DOHH2 (cell line): ENCODE measurements around the gene ST3GAL5.

Source experiments
- H3F3A ChIP-seq: fragments of 200-600 bp; sonication (generic), shearing (Covaris generic); 2 replicates; pipeline ENCODE4 v1.6.0; 2016; ENCODE audit warnings: antibody characterized with exemption, mild to moderate bottlenecking; ENCODE audit not compliant: control insufficient read depth, insufficient read depth
- H3K27ac ChIP-seq: fragments of 200-600 bp; sonication (generic); 2 replicates; pipeline ENCODE4 v1.5.1; 2014; ENCODE audit warnings: low read depth, mild to moderate bottlenecking, low read length, moderate library complexity
- H3K27me3 ChIP-seq: fragments of 200-600 bp; sonication (generic); 2 replicates; pipeline ENCODE4 v1.6.1; 2014; ENCODE audit warnings: mild to moderate bottlenecking, low read length, mixed read lengths; ENCODE audit not compliant: control insufficient read depth
- H3K36me3 ChIP-seq: fragments of 200-600 bp; sonication (generic); 2 replicates; pipeline ENCODE4 v1.6.1; 2014; ENCODE audit warnings: mild to moderate bottlenecking, low read length, moderate library complexity, mixed read lengths; ENCODE audit not compliant: control insufficient read depth
- H3K4me1 ChIP-seq: fragments of 200-600 bp; sonication (generic); 2 replicates; pipeline ENCODE4 v1.6.1; 2014; ENCODE audit warnings: mild to moderate bottlenecking, low read length, mixed read lengths; ENCODE audit not compliant: control insufficient read depth
- H3K4me2 ChIP-seq: fragments of 200-600 bp; sonication (generic); 2 replicates; pipeline ENCODE4 v1.6.0; 2014; ENCODE audit warnings: mild to moderate bottlenecking, low read length, moderate library complexity
- H3K4me3 ChIP-seq: fragments of 200-600 bp; sonication (generic); 2 replicates; pipeline ENCODE4 v1.5.1; 2014; ENCODE audit warnings: mild to moderate bottlenecking, low read length, mixed read lengths
- H3K79me2 ChIP-seq: fragments of 200-600 bp; sonication (generic); 2 replicates; pipeline ENCODE4 v1.6.1; 2014; ENCODE audit warnings: mild to moderate bottlenecking, low read length, mixed read lengths; ENCODE audit not compliant: control insufficient read depth
- H3K9me2 ChIP-seq: fragments of 200-600 bp; sonication (generic); replicated peaks from 2 replicates; pipeline ENCODE4 v1.6.1; 2014; ENCODE audit warnings: mild to moderate bottlenecking, low read length, mixed read lengths; ENCODE audit not compliant: control insufficient read depth
- H3K9me3 ChIP-seq: fragments of 200-600 bp; sonication (generic); 2 replicates; pipeline ENCODE4 v1.6.1; 2014; ENCODE audit warnings: antibody characterized with exemption, low read length, mixed read lengths; ENCODE audit not compliant: control insufficient read depth, insufficient read depth
- H4K20me1 ChIP-seq: fragments of 200-600 bp; sonication (generic); 2 replicates; pipeline ENCODE4 v1.6.0; 2014; ENCODE audit warnings: low read depth, mild to moderate bottlenecking, antibody characterized with exemption, low read length, moderate library complexity; ENCODE audit not compliant: control insufficient read depth, insufficient read depth
- CTCF ChIP-seq: fragments of 200-600 bp; sonication (generic); IDR thresholded peaks from one replicate; pipeline ENCODE4 v1.5.1; 2014; ENCODE audit warnings: antibody characterized with exemption, mild to moderate bottlenecking, low read depth, low read length; ENCODE audit not compliant: poor library complexity, severe bottlenecking
- EZH2phosphoT487 ChIP-seq: fragments of 200-600 bp; sonication (generic); IDR thresholded peaks from 2 replicates; pipeline ENCODE4 v1.6.1; 2017; ENCODE audit warnings: borderline replicate concordance, mild to moderate bottlenecking, antibody characterized with exemption, low read length, moderate library complexity, mixed read lengths

Gene ST3GAL5

GRCh38 chr2:85921659-85922058 is 32.9 kb upstream of the ST3GAL5 start:
- Histone ChIP-seq H3K4me1 (no peaks in the 10 kb centered on the region), H3K4me2 (no peak overlapping the region), H3K27ac (no peak overlapping the region), H4K20me1 (no peaks in the 10 kb centered on the region), H3K9me3 (no peaks in the 10 kb centered on the region), H3F3A (no peaks in the 10 kb centered on the region), H3K4me3 (no peak overlapping the region), H3K9me2 (no peaks in the 10 kb centered on the region), H3K27me3 (peaks cover 14% of the 10 kb centered on the region; the same call in 1 of the 2 replicates), H3K79me2 (no peaks in the 10 kb centered on the region), H3K36me3 (no peaks in the 10 kb centered on the region)
- no peak for TF ChIP-seq EZH2phosphoT487
- no peak for TF ChIP-seq CTCF

- H3K4me1 ChIP-seq: no peaks in the 10 kb centered on the region
- no peaks in the 10 kb centered on the region for H3K9me2 ChIP-seq
Measured at GRCh38 chr2:85920810-85921545, 32.2 kb upstream of the ST3GAL5 start.

GRCh38 chr2:85917887-85918795 is 29.4 kb upstream of the ST3GAL5 start:
- Histone ChIP-seq H3K27ac (no peak overlapping the region), H3K79me2 (no peaks in the 10 kb centered on the region), H3K36me3 (no peaks in the 10 kb centered on the region), H3K9me3 (no peaks in the 10 kb centered on the region), H3K9me2 (no peaks in the 10 kb centered on the region), H4K20me1 (no peaks in the 10 kb centered on the region), H3K27me3 (peaks cover 11% of the 10 kb centered on the region; the same call in 1 of the 2 replicates), H3K4me1 (no peaks in the 10 kb centered on the region), H3F3A (no peaks in the 10 kb centered on the region), H3K4me2 (no peak overlapping the region), H3K4me3 (no peak overlapping the region)
- no peak for TF ChIP-seq EZH2phosphoT487
- no peak for TF ChIP-seq CTCF

More at GRCh38 chr2:85920810-85921545, 32.2 kb upstream of the ST3GAL5 start:
- Histone ChIP-seq H4K20me1 (no peaks in the 10 kb centered on the region), H3K9me3 (no peaks in the 10 kb centered on the region), H3K4me2 (no peak overlapping the region), H3F3A (no peaks in the 10 kb centered on the region), H3K4me3 (no peak overlapping the region), H3K27me3 (peaks cover 14% of the 10 kb centered on the region; the same call in 1 of the 2 replicates), H3K79me2 (no peaks in the 10 kb centered on the region), H3K27ac (no peak overlapping the region), H3K36me3 (no peaks in the 10 kb centered on the region)
- TF ChIP-seq CTCF: no peak
- no peak for TF ChIP-seq EZH2phosphoT487
